Measurements from ENCODE around the gene IL1RAPL2.

Gene IL1RAPL2

GRCh38 chrX:105038672-105039328, 472.8 kb downstream of the IL1RAPL2 start:
- no peak for TF ChIP-seq CTCF (conservative IDR thresholded peaks at IDR 0.05; ENCODE audit: low read depth, low read length)
- DNase-seq (ENCODE audit: low read depth) = no peak
- no peak overlapping the region for H3K4me3 ChIP-seq (ENCODE audit: low read length)

- TF ChIP-seq CTCF (conservative IDR thresholded peaks at IDR 0.05; ENCODE audit: low read depth, low read length) = no peak
- no peak for DNase-seq (ENCODE audit: low read depth)
- no peak overlapping the region for H3K4me3 ChIP-seq (ENCODE audit: low read length)
Observed at GRCh38 chrX:105050921-105051320, 484.9 kb downstream of the IL1RAPL2 start.

- DNase-seq (ENCODE audit: low read depth) = no peak
- no peak overlapping the region for H3K4me3 ChIP-seq (ENCODE audit: low read length)
- no peak for TF ChIP-seq CTCF (conservative IDR thresholded peaks at IDR 0.05; ENCODE audit: low read depth, low read length)
Observed at GRCh38 chrX:105051364-105051763, 485.4 kb downstream of the IL1RAPL2 start.

- H3K4me3 ChIP-seq (ENCODE audit: low read length) = no peak overlapping the region
- TF ChIP-seq CTCF (conservative IDR thresholded peaks at IDR 0.05; ENCODE audit: low read depth, low read length) = no peak
- no peak for DNase-seq (ENCODE audit: low read depth)
Observed at GRCh38 chrX:105052926-105053325, 486.9 kb downstream of the IL1RAPL2 start.

GRCh38 chrX:105063743-105064142, 497.7 kb downstream of the IL1RAPL2 start:
- no peak for TF ChIP-seq CTCF (conservative IDR thresholded peaks at IDR 0.05; ENCODE audit: low read depth, low read length)
- no peak for DNase-seq (ENCODE audit: low read depth)
- H3K4me3 ChIP-seq (ENCODE audit: low read length) = no peak overlapping the region

GRCh38 chrX:105098201-105098600, 532.2 kb downstream of the IL1RAPL2 start:
- H3K4me3 ChIP-seq (ENCODE audit: low read length) = no peak overlapping the region
- TF ChIP-seq CTCF (conservative IDR thresholded peaks at IDR 0.05; ENCODE audit: low read depth, low read length) = no peak
- no peak for DNase-seq (ENCODE audit: low read depth)

GRCh38 chrX:105098812-105099211, 532.8 kb downstream of the IL1RAPL2 start:
- TF ChIP-seq CTCF (conservative IDR thresholded peaks at IDR 0.05; ENCODE audit: low read depth, low read length) = no peak
- no peak overlapping the region for H3K4me3 ChIP-seq (ENCODE audit: low read length)
- no peak for DNase-seq (ENCODE audit: low read depth)

All from retinal pigment epithelial cell (primary cell).